HG03196 (cell line): Measurements from ENCODE around the gene ESRRG.

Source experiments
- ATAC-seq: cut with Tn5 transposase; IDR thresholded peaks from one replicate; pipeline ENCODE4 v1.9.1; 2021; ENCODE audit not compliant: unreplicated experiment

Gene ESRRG

GRCh38 chr1:216457356-216457755, 265.9 kb downstream of the ESRRG start:
- ATAC-seq: no peak

DNA sequence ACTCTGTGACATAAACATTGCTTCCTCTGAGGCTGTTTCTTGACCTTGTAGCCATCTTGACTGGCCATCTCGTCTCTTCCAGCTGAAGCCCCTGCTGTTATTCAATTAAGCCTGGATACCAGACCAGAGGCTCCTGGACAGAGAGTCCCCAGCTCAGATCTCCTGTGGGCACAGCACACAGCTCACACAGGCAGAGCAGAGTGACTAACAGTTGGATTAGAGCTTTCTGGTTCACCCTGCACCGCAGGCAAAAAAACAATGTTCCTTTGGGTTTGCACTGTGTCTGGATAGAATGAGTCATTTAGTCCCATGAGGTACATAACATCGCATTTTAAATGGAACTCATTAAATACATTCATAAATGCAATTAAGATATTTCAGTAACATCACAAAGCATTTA, 266.5 kb downstream of the ESRRG start:
- ATAC-seq: no peak

GRCh38 chr1:216453777-216454176, 269.5 kb downstream of the ESRRG start:
- ATAC-seq: no peak
